BE2C (cell line): ENCODE measurements around the gene PGLYRP1.

Experiments
- DNase-seq: peaks from one replicate; pipeline ENCODE4 v3.0.0-alpha.2; 2020
- H3K27me3 ChIP-seq: fragments of 250-450 bp; sonication (Bioruptor Pico); 2 replicates; pipeline ENCODE4 v1.5.1; 2020; ENCODE audit warnings: mild to moderate bottlenecking
- H3K36me3 ChIP-seq: fragments of 250-450 bp; sonication (Bioruptor Pico); 2 replicates; pipeline ENCODE4 v1.5.1; 2020; ENCODE audit warnings: mild to moderate bottlenecking
- H3K4me1 ChIP-seq: fragments of 250-450 bp; sonication (Bioruptor Pico); 2 replicates; pipeline ENCODE4 v1.5.1; 2020
- H3K4me3 ChIP-seq: 2 replicates; pipeline ENCODE4 v1.5.1; 2011; ENCODE audit warnings: low read depth, low read length
- H3K9me3 ChIP-seq: fragments of 250-450 bp; sonication (Bioruptor Pico); 2 replicates; pipeline ENCODE4 v1.5.1; 2020
- CTCF ChIP-seq: IDR thresholded peaks from 2 replicates; pipeline ENCODE4 v1.5.1; 2012; ENCODE audit warnings: mild to moderate bottlenecking, low read depth, low read length

Gene PGLYRP1

GRCh38 chr19:46019270-46019669 is 3.6 kb downstream of the PGLYRP1 start:
- no peak overlapping the region for H3K4me3 ChIP-seq
- H3K9me3 ChIP-seq: no peaks in the 10 kb centered on the region

GRCh38 chr19:46018729-46019251 is 4.1 kb downstream of the PGLYRP1 start:
- Histone ChIP-seq H3K4me1 (peaks cover 9% of the 10 kb centered on the region), H3K9me3 (no peaks in the 10 kb centered on the region), H3K36me3 (no peaks in the 10 kb centered on the region), H3K4me3 (no peak overlapping the region), H3K27me3 (peaks cover 32% of the 10 kb centered on the region)
- DNase-seq: no peak
- no peak for TF ChIP-seq CTCF

More at GRCh38 chr19:46019270-46019669, 3.6 kb downstream of the PGLYRP1 start:
- Histone ChIP-seq H3K4me1 (peaks cover 9% of the 10 kb centered on the region), H3K27me3 (peaks cover 30% of the 10 kb centered on the region), H3K36me3 (no peaks in the 10 kb centered on the region)
- no peak for TF ChIP-seq CTCF
- no peak for DNase-seq

GRCh38 chr19:46017874-46018675 is 4.8 kb downstream of the PGLYRP1 start:
- DNase-seq: no peak
- no peaks in the 10 kb centered on the region for H3K9me3 ChIP-seq
- peaks cover 29% of the 10 kb centered on the region for H3K27me3 ChIP-seq
- TF ChIP-seq CTCF: no peak
- H3K4me3 ChIP-seq: no peak overlapping the region
- no peaks in the 10 kb centered on the region for H3K36me3 ChIP-seq
- H3K4me1 ChIP-seq: peaks cover 9% of the 10 kb centered on the region

GRCh38 chr19:46017095-46017429 is 5.8 kb downstream of the PGLYRP1 start:
- no peak for DNase-seq
- H3K27me3 ChIP-seq: peaks cover 22% of the 10 kb centered on the region
- no peaks in the 10 kb centered on the region for H3K36me3 ChIP-seq
- 0 out of 2 replicates have a peak, but pooled peaks have one; percentile 0 for TF ChIP-seq CTCF
- H3K4me3 ChIP-seq: no peak overlapping the region
- H3K9me3 ChIP-seq: no peaks in the 10 kb centered on the region
- H3K4me1 ChIP-seq: peaks cover 9% of the 10 kb centered on the region

GRCh38 chr19:46016426-46017094 is 6.3 kb downstream of the PGLYRP1 start:
- H3K36me3 ChIP-seq: no peaks in the 10 kb centered on the region
- peak; percentile 72 for TF ChIP-seq CTCF
- H3K4me3 ChIP-seq: peak overlapping the region; percentile 56
- H3K9me3 ChIP-seq: no peaks in the 10 kb centered on the region
- DNase-seq: peak; percentile 86
- H3K27me3 ChIP-seq: peaks cover 22% of the 10 kb centered on the region
- H3K4me1 ChIP-seq: peaks cover 9% of the 10 kb centered on the region
